ENCODE measurements around the gene USP24. TPM values are rescaled to one million over a fixed set of nuclear protein-coding genes. Genes with fewer than 3 reads are reported as not detected.

The USP24 gene
- total RNA-seq, 1 donor from 2014 or later, result 50.5 TPM

DNA sequence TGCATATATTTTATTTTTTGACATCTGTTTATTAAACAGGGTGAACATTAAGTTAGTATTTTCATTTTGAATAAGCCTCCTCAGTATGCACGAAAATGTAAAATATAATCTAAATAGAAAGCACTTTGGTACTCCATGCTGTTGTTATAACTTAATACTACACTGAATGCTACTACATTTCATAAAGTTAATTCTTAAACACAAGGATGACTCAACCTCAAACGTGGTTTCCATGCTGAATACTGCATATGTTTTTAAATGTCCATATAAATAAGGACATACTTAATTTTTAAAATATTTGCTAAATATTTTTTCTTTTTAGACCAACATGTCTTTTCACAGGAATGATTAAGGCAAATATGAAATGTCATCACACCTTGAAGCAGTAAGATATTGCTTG, 83.9 kb downstream of the USP24 start:
- TF ChIP-seq, protein P1, sequence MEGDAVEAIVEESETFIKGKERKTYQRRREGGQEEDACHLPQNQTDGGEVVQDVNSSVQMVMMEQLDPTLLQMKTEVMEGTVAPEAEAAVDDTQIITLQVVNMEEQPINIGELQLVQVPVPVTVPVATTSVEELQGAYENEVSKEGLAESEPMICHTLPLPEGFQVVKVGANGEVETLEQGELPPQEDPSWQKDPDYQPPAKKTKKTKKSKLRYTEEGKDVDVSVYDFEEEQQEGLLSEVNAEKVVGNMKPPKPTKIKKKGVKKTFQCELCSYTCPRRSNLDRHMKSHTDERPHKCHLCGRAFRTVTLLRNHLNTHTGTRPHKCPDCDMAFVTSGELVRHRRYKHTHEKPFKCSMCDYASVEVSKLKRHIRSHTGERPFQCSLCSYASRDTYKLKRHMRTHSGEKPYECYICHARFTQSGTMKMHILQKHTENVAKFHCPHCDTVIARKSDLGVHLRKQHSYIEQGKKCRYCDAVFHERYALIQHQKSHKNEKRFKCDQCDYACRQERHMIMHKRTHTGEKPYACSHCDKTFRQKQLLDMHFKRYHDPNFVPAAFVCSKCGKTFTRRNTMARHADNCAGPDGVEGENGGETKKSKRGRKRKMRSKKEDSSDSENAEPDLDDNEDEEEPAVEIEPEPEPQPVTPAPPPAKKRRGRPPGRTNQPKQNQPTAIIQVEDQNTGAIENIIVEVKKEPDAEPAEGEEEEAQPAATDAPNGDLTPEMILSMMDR (IDR thresholded peaks at IDR 0.05), result no peak
- TF ChIP-seq EZH2 (IDR thresholded peaks at IDR 0.05), result no peak
- no peak for TF ChIP-seq EZH2phosphoT487 (IDR thresholded peaks at IDR 0.05)
- Mint-ChIP-seq H3K36me3 (peaks cover 33% of the 10 kb centered on the region), H3K27ac (no peak overlapping the region), H3K4me3 (no peak overlapping the region), H3K9me3 (no peaks in the 10 kb centered on the region), H3K4me1 (no peaks in the 10 kb centered on the region), H3K27me3 (ENCODE audit: insufficient read depth, low read depth) (peaks cover 2% of the 10 kb centered on the region)
- no peaks in the 10 kb centered on the region for H3K9me3 ChIP-seq (ENCODE audit: low read depth)
- H3F3A ChIP-seq (ENCODE audit: low read depth), result no peaks in the 10 kb centered on the region
- H3K4me3 ChIP-seq, result no peak overlapping the region
- no peaks in the 10 kb centered on the region for H4K20me1 ChIP-seq (ENCODE audit: low read depth)
- H3K27ac ChIP-seq, result no peak overlapping the region
- H3K9ac ChIP-seq, result no peak overlapping the region
- DNase-seq (ENCODE audit: low spot score), result no peak
- no peaks in the 10 kb centered on the region for H3K4me1 ChIP-seq
- no peaks in the 10 kb centered on the region for H3K27me3 ChIP-seq
- no peak overlapping the region for H3K4me2 ChIP-seq
- H3K36me3 ChIP-seq, result peaks cover 34% of the 10 kb centered on the region
- no peaks in the 10 kb centered on the region for H3K79me2 ChIP-seq (ENCODE audit: low read depth)
- no peak overlapping the region for H2AFZ ChIP-seq (replicated peaks)

DNA sequence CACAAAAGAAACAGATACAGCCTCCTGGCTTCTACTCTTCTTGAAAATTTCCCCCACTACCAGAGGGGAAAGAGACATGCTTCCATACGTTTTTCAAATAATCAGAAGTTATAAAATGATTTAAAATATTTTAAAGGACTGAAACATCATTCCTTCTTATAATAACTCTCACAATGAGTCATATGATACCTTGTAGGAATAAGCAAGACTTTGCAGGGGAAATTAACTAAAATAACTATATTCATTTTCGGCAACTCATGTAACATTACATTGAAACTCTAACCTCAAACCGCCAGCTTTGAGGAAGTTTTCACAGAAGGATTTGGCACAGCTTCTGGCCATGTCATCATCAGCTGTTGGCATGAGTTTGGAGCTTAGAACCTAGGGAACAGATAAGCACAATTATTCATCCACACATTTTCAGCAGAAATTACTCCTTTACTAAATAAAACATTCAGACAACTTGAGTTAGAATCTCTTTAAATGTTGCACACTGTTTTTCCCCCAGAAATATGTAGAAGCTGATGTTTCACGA, 85.9 kb downstream of the USP24 start:
- Histone ChIP-seq H3K4me2 (no peak overlapping the region), H3K9ac (no peak overlapping the region), H3K27ac (no peak overlapping the region), H3F3A (ENCODE audit: low read depth) (no peaks in the 10 kb centered on the region), H3K79me2 (ENCODE audit: low read depth) (no peaks in the 10 kb centered on the region), H3K4me1 (no peaks in the 10 kb centered on the region), H3K4me3 (no peak overlapping the region), H4K20me1 (ENCODE audit: low read depth) (no peaks in the 10 kb centered on the region), H3K27me3 (no peaks in the 10 kb centered on the region), H3K9me3 (ENCODE audit: low read depth) (no peaks in the 10 kb centered on the region), H3K36me3 (peaks cover 32% of the 10 kb centered on the region), H2AFZ (replicated peaks) (no peak overlapping the region)
- H3K4me1 Mint-ChIP-seq, result no peaks in the 10 kb centered on the region
- H3K4me3 Mint-ChIP-seq, result no peak overlapping the region
- no peaks in the 10 kb centered on the region for H3K9me3 Mint-ChIP-seq
- peaks cover 37% of the 10 kb centered on the region for H3K36me3 Mint-ChIP-seq
- DNase-seq (ENCODE audit: low spot score), result no peak
- peaks cover 2% of the 10 kb centered on the region for H3K27me3 Mint-ChIP-seq (ENCODE audit: insufficient read depth, low read depth)
- H3K27ac Mint-ChIP-seq, result no peak overlapping the region
- TF ChIP-seq EZH2 (IDR thresholded peaks at IDR 0.05) (no peak), EZH2phosphoT487 (IDR thresholded peaks at IDR 0.05) (no peak)
- TF ChIP-seq, protein P1 (IDR thresholded peaks at IDR 0.05), result no peak

DNA sequence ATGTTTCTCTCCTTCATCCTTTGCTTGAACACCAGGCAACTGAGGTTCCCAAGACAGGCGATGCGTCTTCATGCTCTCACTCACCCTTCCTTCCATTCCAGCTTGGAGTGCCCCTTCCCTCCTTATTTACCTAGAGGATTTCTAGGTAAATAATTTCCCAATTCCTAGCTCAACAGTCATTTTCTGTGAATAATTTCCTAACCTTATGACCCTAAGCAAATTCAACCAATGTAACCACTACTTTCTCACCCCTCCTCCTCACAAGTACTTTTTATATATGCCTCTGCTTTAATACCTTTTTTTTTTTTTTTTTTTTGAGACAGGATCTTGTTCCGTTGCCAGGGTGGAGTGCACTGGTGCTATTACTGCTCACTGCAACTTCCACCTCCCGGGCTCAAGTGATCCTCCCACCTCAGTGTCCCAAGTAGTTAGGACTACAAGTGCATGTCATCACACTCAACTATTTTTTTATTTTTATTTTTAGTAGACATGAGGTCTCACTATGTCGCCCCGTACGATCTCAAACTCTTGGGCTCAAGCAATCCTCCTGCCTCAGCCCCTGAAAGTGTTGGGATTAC, 86.7 kb downstream of the USP24 start:
- DNase-seq (ENCODE audit: low spot score), result no peak
- Histone ChIP-seq H3K4me2 (no peak overlapping the region), H3K36me3 (peaks cover 38% of the 10 kb centered on the region), H3K9me3 (ENCODE audit: low read depth) (no peaks in the 10 kb centered on the region), H3K27ac (no peak overlapping the region), H3K4me3 (no peak overlapping the region), H3K27me3 (no peaks in the 10 kb centered on the region), H3K79me2 (ENCODE audit: low read depth) (no peaks in the 10 kb centered on the region), H2AFZ (replicated peaks) (no peak overlapping the region), H3F3A (ENCODE audit: low read depth) (no peaks in the 10 kb centered on the region), H4K20me1 (ENCODE audit: low read depth) (no peaks in the 10 kb centered on the region), H3K9ac (no peak overlapping the region), H3K4me1 (no peaks in the 10 kb centered on the region)
- Mint-ChIP-seq H3K27me3 (ENCODE audit: insufficient read depth, low read depth) (peaks cover 2% of the 10 kb centered on the region), H3K9me3 (no peaks in the 10 kb centered on the region), H3K27ac (no peak overlapping the region), H3K4me3 (no peak overlapping the region), H3K36me3 (peaks cover 35% of the 10 kb centered on the region), H3K4me1 (no peaks in the 10 kb centered on the region)
- TF ChIP-seq EZH2 (IDR thresholded peaks at IDR 0.05) (no peak), EZH2phosphoT487 (IDR thresholded peaks at IDR 0.05) (no peak)
- TF ChIP-seq, protein P1 (IDR thresholded peaks at IDR 0.05), result no peak
